Breast epithelium (tissue), 3 donors: ENCODE measurements around the gene FAM219B.

ENCODE experiments used
- POLR2A ChIP-seq: fragments of 450-650 bp; IDR thresholded peaks from one replicate; pipeline ENCODE4 v1.6.1; 2016; ENCODE audit warnings: antibody characterized with exemption, mild to moderate bottlenecking, moderate library complexity
- POLR2AphosphoS5 ChIP-seq, 3 donors: sonication (generic); formaldehyde crosslinking; IDR thresholded peaks; one replicate each; pipeline ENCODE4 v1.6.1; 2017; ENCODE audit warnings: antibody characterized with exemption in 3 of 3
- TF ChIP-seq, protein P1 (sequence below), 3 donors: fragments of 450-650 bp; IDR thresholded peaks; one replicate each; pipeline ENCODE4 v1.5.1; 2016 to 2017; ENCODE audit warnings: antibody characterized with exemption in 3 of 3, mild to moderate bottlenecking in 3 of 3, moderate library complexity in 3 of 3

DNA sequence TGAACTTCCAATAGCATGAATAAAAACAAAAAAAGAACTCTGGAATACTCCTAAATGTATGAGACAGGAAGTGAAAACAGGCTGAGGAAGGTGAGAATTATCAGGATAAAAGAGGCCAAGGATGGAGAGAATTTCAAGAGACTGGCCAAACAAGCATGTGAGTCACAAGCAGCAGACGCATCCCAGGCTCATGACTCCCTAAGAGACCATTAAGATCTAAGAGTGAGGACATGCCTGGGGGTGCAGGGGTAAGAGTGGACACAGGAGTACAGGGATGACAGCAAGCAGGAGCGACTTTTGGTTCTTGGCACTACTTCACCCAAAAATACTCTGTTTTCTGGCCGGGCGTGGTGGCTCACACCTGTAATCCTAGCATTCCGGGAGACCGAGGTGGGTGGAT lies 40.6 kb downstream of the FAM219B start:
- TF ChIP-seq, protein P1, sequence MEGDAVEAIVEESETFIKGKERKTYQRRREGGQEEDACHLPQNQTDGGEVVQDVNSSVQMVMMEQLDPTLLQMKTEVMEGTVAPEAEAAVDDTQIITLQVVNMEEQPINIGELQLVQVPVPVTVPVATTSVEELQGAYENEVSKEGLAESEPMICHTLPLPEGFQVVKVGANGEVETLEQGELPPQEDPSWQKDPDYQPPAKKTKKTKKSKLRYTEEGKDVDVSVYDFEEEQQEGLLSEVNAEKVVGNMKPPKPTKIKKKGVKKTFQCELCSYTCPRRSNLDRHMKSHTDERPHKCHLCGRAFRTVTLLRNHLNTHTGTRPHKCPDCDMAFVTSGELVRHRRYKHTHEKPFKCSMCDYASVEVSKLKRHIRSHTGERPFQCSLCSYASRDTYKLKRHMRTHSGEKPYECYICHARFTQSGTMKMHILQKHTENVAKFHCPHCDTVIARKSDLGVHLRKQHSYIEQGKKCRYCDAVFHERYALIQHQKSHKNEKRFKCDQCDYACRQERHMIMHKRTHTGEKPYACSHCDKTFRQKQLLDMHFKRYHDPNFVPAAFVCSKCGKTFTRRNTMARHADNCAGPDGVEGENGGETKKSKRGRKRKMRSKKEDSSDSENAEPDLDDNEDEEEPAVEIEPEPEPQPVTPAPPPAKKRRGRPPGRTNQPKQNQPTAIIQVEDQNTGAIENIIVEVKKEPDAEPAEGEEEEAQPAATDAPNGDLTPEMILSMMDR (IDR thresholded peaks at IDR 0.05) = no peak
- no peak for TF ChIP-seq POLR2A
- no peak for TF ChIP-seq POLR2AphosphoS5 (IDR thresholded peaks at IDR 0.05)
